Activated CD8-positive, alpha-beta memory T cell treated with anti-CD3 and anti-CD28 coated beads, Interleukin-2, amount 50 U/mL, for 24 hours (primary cell): ENCODE measurements around the gene LRRK1.
"Not testable (repeated sequence)": the region's sequence is repeated elsewhere in the genome, so short reads cannot be mapped to it uniquely, and the experiment has no call there.

Experiments
- DNase-seq: peaks from one replicate; pipeline ENCODE4 v3.0.0-alpha.2; 2020; ENCODE audit errors: extremely low read depth

Gene LRRK1

GRCh38 chr15:101092867-101093202 is 173.7 kb downstream of the LRRK1 start:
- no peak for DNase-seq

- DNase-seq, result no peak
Observed at GRCh38 chr15:101093958-101094357, 174.8 kb downstream of the LRRK1 start.

GRCh38 chr15:101095796-101096406 is 176.7 kb downstream of the LRRK1 start:
- not testable (repeated sequence) for DNase-seq

GRCh38 chr15:101097111-101097510 is 178.0 kb downstream of the LRRK1 start:
- DNase-seq, result no peak

- DNase-seq, result no peak
Observed at GRCh38 chr15:101099183-101099582, 180.0 kb downstream of the LRRK1 start.

- DNase-seq, result no peak
Observed at GRCh38 chr15:101100118-101100517, 181.0 kb downstream of the LRRK1 start.

- no peak for DNase-seq
Observed at GRCh38 chr15:101100593-101101442, 181.7 kb downstream of the LRRK1 start.

GRCh38 chr15:101101676-101102075 is 182.5 kb downstream of the LRRK1 start:
- DNase-seq, result no peak

- DNase-seq, result no peak
Observed at GRCh38 chr15:101102746-101103145, 183.6 kb downstream of the LRRK1 start.

- DNase-seq, result no peak
Observed at GRCh38 chr15:101103598-101103997, 184.4 kb downstream of the LRRK1 start.

GRCh38 chr15:101104141-101104540 is 185.0 kb downstream of the LRRK1 start:
- no peak for DNase-seq

- DNase-seq, result no peak
Observed at GRCh38 chr15:101105059-101105891, 186.1 kb downstream of the LRRK1 start.

GRCh38 chr15:101107101-101107500 is 187.9 kb downstream of the LRRK1 start:
- DNase-seq, result no peak

- no peak for DNase-seq
Observed at GRCh38 chr15:101107625-101108460, 188.7 kb downstream of the LRRK1 start.

- DNase-seq, result no peak
Observed at GRCh38 chr15:101108461-101108775, 189.3 kb downstream of the LRRK1 start.

- no peak for DNase-seq
Observed at GRCh38 chr15:101108791-101109190, 189.6 kb downstream of the LRRK1 start.

- DNase-seq, result no peak
Observed at GRCh38 chr15:101110681-101111569, 191.8 kb downstream of the LRRK1 start.

- no peak for DNase-seq
Observed at GRCh38 chr15:101111570-101112262, 192.6 kb downstream of the LRRK1 start.

GRCh38 chr15:101112336-101113113 is 193.4 kb downstream of the LRRK1 start:
- DNase-seq, result no peak
